ENCODE measurements around the gene RAD21L1. TPM values are rescaled to one million over a fixed set of nuclear protein-coding genes. Genes with fewer than 3 reads are reported as not detected.

RAD21L1 gene
- total RNA-seq, 2 experiments from 2014 or later: 0.18 TPM; not detected in 1

GRCh38 chr20:1186367-1186991 lies 39.4 kb upstream of the RAD21L1 start:
- H3K4me1 Mint-ChIP-seq (ENCODE audit: low read depth): peaks cover 11% of the 10 kb centered on the region
- peak overlapping the region; percentile 56 for H3K4me3 Mint-ChIP-seq
- no peak for DNase-seq
- ATAC-seq: no peak
- H3K9me3 Mint-ChIP-seq (ENCODE audit: insufficient read depth): no peaks in the 10 kb centered on the region
- no peak overlapping the region for H3K27ac Mint-ChIP-seq
- H3K27me3 Mint-ChIP-seq (ENCODE audit: low read depth): peaks cover 45% of the 10 kb centered on the region
- H3K36me3 Mint-ChIP-seq (ENCODE audit: low read depth): no peaks in the 10 kb centered on the region
- CTCF ChIA-PET: interaction anchor here (1.0 to 2.4 kb wide), 5 partner anchors 10 to 231 kb away, joined by 3 to 11 read pairs (median 3); no protein-coding TSS in a partner anchor
- POLR2A ChIA-PET: no interaction called here

- ChIA-PET CTCF (interaction anchor here (0.8 to 2.4 kb wide), 4 partner anchors 11 to 232 kb away, joined by 3 to 11 read pairs (median 4); no protein-coding TSS in a partner anchor), POLR2A (no interaction called here)
- H3K27me3 Mint-ChIP-seq (ENCODE audit: low read depth): peaks cover 44% of the 10 kb centered on the region
- H3K9me3 Mint-ChIP-seq (ENCODE audit: insufficient read depth): no peaks in the 10 kb centered on the region
- no peaks in the 10 kb centered on the region for H3K36me3 Mint-ChIP-seq (ENCODE audit: low read depth)
- no peak overlapping the region for H3K27ac Mint-ChIP-seq
- no peak overlapping the region for H3K4me3 Mint-ChIP-seq
- H3K4me1 Mint-ChIP-seq (ENCODE audit: low read depth): peaks cover 11% of the 10 kb centered on the region
- DNase-seq (no peak), ATAC-seq (no peak)
Measured at GRCh38 chr20:1187605-1188171, 38.2 kb upstream of the RAD21L1 start.

- Mint-ChIP-seq H3K36me3 (ENCODE audit: low read depth) (no peaks in the 10 kb centered on the region), H3K4me1 (ENCODE audit: low read depth) (peaks cover 11% of the 10 kb centered on the region), H3K27ac (no peak overlapping the region), H3K27me3 (ENCODE audit: low read depth) (peaks cover 39% of the 10 kb centered on the region), H3K9me3 (ENCODE audit: insufficient read depth) (no peaks in the 10 kb centered on the region), H3K4me3 (no peak overlapping the region)
- POLR2A ChIA-PET: no interaction called here
- CTCF ChIA-PET: interaction anchor here (1.1 kb wide), 1 partner anchor 25 kb away, joined by 5 read pairs; no protein-coding TSS in a partner anchor
- DNase-seq (no peak), ATAC-seq (no peak)
Measured at GRCh38 chr20:1188347-1188746, 37.5 kb upstream of the RAD21L1 start.

GRCh38 chr20:1189827-1190226 lies 36.0 kb upstream of the RAD21L1 start:
- H3K27ac Mint-ChIP-seq: no peak overlapping the region
- no peaks in the 10 kb centered on the region for H3K9me3 Mint-ChIP-seq (ENCODE audit: insufficient read depth)
- ATAC-seq (no peak), DNase-seq (no peak)
- POLR2A ChIA-PET: no interaction called here
- CTCF ChIA-PET: interaction anchor here (0.8 to 2.8 kb wide), 3 partner anchors 10 to 23 kb away, joined by 3 to 7 read pairs (median 3); partner anchors contain the start of gene C20orf202
- no peak overlapping the region for H3K4me3 Mint-ChIP-seq
- H3K36me3 Mint-ChIP-seq (ENCODE audit: low read depth): no peaks in the 10 kb centered on the region
- peaks cover 25% of the 10 kb centered on the region for H3K27me3 Mint-ChIP-seq (ENCODE audit: low read depth)
- peaks cover 5% of the 10 kb centered on the region for H3K4me1 Mint-ChIP-seq (ENCODE audit: low read depth)

GRCh38 chr20:1190847-1191246 lies 35.0 kb upstream of the RAD21L1 start:
- no peaks in the 10 kb centered on the region for H3K9me3 Mint-ChIP-seq (ENCODE audit: insufficient read depth)
- CTCF ChIA-PET: interaction anchor here (0.9 to 2.8 kb wide), 3 partner anchors 9 to 545 kb away, joined by 3 to 7 read pairs (median 3); no protein-coding TSS in a partner anchor
- H3K27ac Mint-ChIP-seq: no peak overlapping the region
- POLR2A ChIA-PET: no interaction called here
- H3K4me3 Mint-ChIP-seq: no peak overlapping the region
- peaks cover 24% of the 10 kb centered on the region for H3K27me3 Mint-ChIP-seq (ENCODE audit: low read depth)
- peaks cover 4% of the 10 kb centered on the region for H3K4me1 Mint-ChIP-seq (ENCODE audit: low read depth)
- no peaks in the 10 kb centered on the region for H3K36me3 Mint-ChIP-seq (ENCODE audit: low read depth)
- ATAC-seq: no peak
- no peak for DNase-seq

GRCh38 chr20:1191299-1191698 lies 34.5 kb upstream of the RAD21L1 start:
- ChIA-PET POLR2A (no interaction called here), CTCF (interaction anchor here (0.9 to 2.8 kb wide), 2 partner anchors 22 to 545 kb away, joined by 3 to 7 read pairs; no protein-coding TSS in a partner anchor)

GRCh38 chr20:1195226-1195625 lies 30.6 kb upstream of the RAD21L1 start:
- DNase-seq (no peak), ATAC-seq (no peak)
- Mint-ChIP-seq H3K27me3 (ENCODE audit: low read depth) (peaks cover 13% of the 10 kb centered on the region), H3K4me1 (ENCODE audit: low read depth) (peaks cover 9% of the 10 kb centered on the region), H3K4me3 (no peak overlapping the region), H3K9me3 (ENCODE audit: insufficient read depth) (no peaks in the 10 kb centered on the region), H3K36me3 (ENCODE audit: low read depth) (no peaks in the 10 kb centered on the region), H3K27ac (no peak overlapping the region)
- CTCF ChIA-PET: no interaction called here
- POLR2A ChIA-PET: no interaction called here

More at GRCh38 chr20:1191299-1191698, 34.5 kb upstream of the RAD21L1 start:
- DNase-seq: no peak
- Mint-ChIP-seq H3K27me3 (ENCODE audit: low read depth) (peaks cover 20% of the 10 kb centered on the region), H3K4me1 (ENCODE audit: low read depth) (no peaks in the 10 kb centered on the region), H3K4me3 (no peak overlapping the region), H3K36me3 (ENCODE audit: low read depth) (no peaks in the 10 kb centered on the region), H3K9me3 (ENCODE audit: insufficient read depth) (no peaks in the 10 kb centered on the region), H3K27ac (no peak overlapping the region)
- no peak for ATAC-seq

- DNase-seq (no peak), ATAC-seq (no peak)
- peaks cover 11% of the 10 kb centered on the region for H3K4me1 Mint-ChIP-seq (ENCODE audit: low read depth)
- no peak overlapping the region for H3K27ac Mint-ChIP-seq
- H3K4me3 Mint-ChIP-seq: no peak overlapping the region
- CTCF ChIA-PET: interaction anchor here (1.3 kb wide), 1 partner anchor 10 kb away, joined by 5 read pairs; no protein-coding TSS in a partner anchor
- no peaks in the 10 kb centered on the region for H3K36me3 Mint-ChIP-seq (ENCODE audit: low read depth)
- POLR2A ChIA-PET: no interaction called here
- H3K27me3 Mint-ChIP-seq (ENCODE audit: low read depth): peaks cover 4% of the 10 kb centered on the region
- H3K9me3 Mint-ChIP-seq (ENCODE audit: insufficient read depth): no peaks in the 10 kb centered on the region
Measured at GRCh38 chr20:1196634-1197033, 29.2 kb upstream of the RAD21L1 start.

- Mint-ChIP-seq H3K9me3 (ENCODE audit: insufficient read depth) (no peaks in the 10 kb centered on the region), H3K36me3 (ENCODE audit: low read depth) (no peaks in the 10 kb centered on the region), H3K4me3 (no peak overlapping the region), H3K27ac (no peak overlapping the region), H3K4me1 (ENCODE audit: low read depth) (peaks cover 11% of the 10 kb centered on the region), H3K27me3 (ENCODE audit: low read depth) (peaks cover 4% of the 10 kb centered on the region)
- CTCF ChIA-PET: no interaction called here
- ATAC-seq: no peak
- POLR2A ChIA-PET: no interaction called here
- DNase-seq: no peak
Measured at GRCh38 chr20:1197801-1198200, 28.0 kb upstream of the RAD21L1 start.

- H3K4me1 Mint-ChIP-seq (ENCODE audit: low read depth): peaks cover 11% of the 10 kb centered on the region
- ATAC-seq (no peak), DNase-seq (no peak)
- no peaks in the 10 kb centered on the region for H3K36me3 Mint-ChIP-seq (ENCODE audit: low read depth)
- H3K9me3 Mint-ChIP-seq (ENCODE audit: insufficient read depth): no peaks in the 10 kb centered on the region
- ChIA-PET POLR2A (no interaction called here), CTCF (interaction anchor here (1.6 kb wide), 1 partner anchor 14 kb away, joined by 9 read pairs; no protein-coding TSS in a partner anchor)
- H3K27ac Mint-ChIP-seq: no peak overlapping the region
- H3K4me3 Mint-ChIP-seq: no peak overlapping the region
- peaks cover 4% of the 10 kb centered on the region for H3K27me3 Mint-ChIP-seq (ENCODE audit: low read depth)
Measured at GRCh38 chr20:1198751-1199150, 27.1 kb upstream of the RAD21L1 start.

GRCh38 chr20:1199212-1199873 lies 26.5 kb upstream of the RAD21L1 start:
- Mint-ChIP-seq H3K9me3 (ENCODE audit: insufficient read depth) (no peaks in the 10 kb centered on the region), H3K36me3 (ENCODE audit: low read depth) (no peaks in the 10 kb centered on the region), H3K27me3 (ENCODE audit: low read depth) (peaks cover 4% of the 10 kb centered on the region), H3K4me1 (ENCODE audit: low read depth) (peaks cover 11% of the 10 kb centered on the region), H3K27ac (no peak overlapping the region), H3K4me3 (no peak overlapping the region)
- ChIA-PET POLR2A (no interaction called here), CTCF (interaction anchor here (1.4 to 1.6 kb wide), 2 partner anchors 9 to 14 kb away, joined by 3 to 9 read pairs; no protein-coding TSS in a partner anchor)
- ATAC-seq (no peak), DNase-seq (no peak)

GRCh38 chr20:1199964-1200363 lies 25.9 kb upstream of the RAD21L1 start:
- CTCF ChIA-PET: interaction anchor here (1.4 to 1.6 kb wide), 2 partner anchors 10 to 13 kb away, joined by 3 to 9 read pairs; no protein-coding TSS in a partner anchor
- H3K27ac Mint-ChIP-seq: no peak overlapping the region
- ATAC-seq (peak; percentile 51), DNase-seq (no peak)
- POLR2A ChIA-PET: no interaction called here
- H3K36me3 Mint-ChIP-seq (ENCODE audit: low read depth): no peaks in the 10 kb centered on the region
- peaks cover 11% of the 10 kb centered on the region for H3K4me1 Mint-ChIP-seq (ENCODE audit: low read depth)
- H3K4me3 Mint-ChIP-seq: no peak overlapping the region
- peaks cover 4% of the 10 kb centered on the region for H3K27me3 Mint-ChIP-seq (ENCODE audit: low read depth)
- H3K9me3 Mint-ChIP-seq (ENCODE audit: insufficient read depth): no peaks in the 10 kb centered on the region
